Cerebellar nuclear complex (tissue), 1 donor: Measurements from ENCODE around the gene RASL12.
"Not testable (repeated sequence)": the region's sequence is repeated elsewhere in the genome, so short reads cannot be mapped to it uniquely, and the experiment has no call there.

Experiments used
- DNase-seq, 2 experiments: peaks; one replicate each; lab custom pipeline; 2025; lab: John Stamatoyannopoulos, UW

Gene RASL12

GRCh38 chr15:65075607-65076395, 8.0 kb upstream of the RASL12 start:
- not testable (repeated sequence) for DNase-seq

GRCh38 chr15:65074946-65075345, 7.2 kb upstream of the RASL12 start:
- DNase-seq = not testable (repeated sequence)

- no peak for DNase-seq
These were observed 4.8 kb upstream of the RASL12 start for GRCh38 chr15:65072617-65073016.

- DNase-seq = no peak
These were observed 4.2 kb upstream of the RASL12 start for GRCh38 chr15:65072027-65072426.

GRCh38 chr15:65071381-65071811, 3.6 kb upstream of the RASL12 start:
- DNase-seq = no peak

GRCh38 chr15:65069779-65070546, 2.2 kb upstream of the RASL12 start:
- DNase-seq = no peak

- no peak for DNase-seq
These were observed 1.4 kb upstream of the RASL12 start for GRCh38 chr15:65069179-65069578.

- DNase-seq = no peak
These were observed 605 bp upstream of the RASL12 start for GRCh38 chr15:65068403-65068788.

GRCh38 chr15:65067317-65067644, 510 bp downstream of the RASL12 start:
- no peak for DNase-seq

GRCh38 chr15:65066635-65067316, 1.0 kb downstream of the RASL12 start:
- DNase-seq = no peak

- no peak for DNase-seq
These were observed 1.7 kb downstream of the RASL12 start for GRCh38 chr15:65066001-65066634.

GRCh38 chr15:65062726-65063125, 5.1 kb downstream of the RASL12 start:
- DNase-seq = no peak

- DNase-seq = no peak
These were observed 5.7 kb downstream of the RASL12 start for GRCh38 chr15:65062061-65062460.

- no peak for DNase-seq
These were observed 7.0 kb downstream of the RASL12 start for GRCh38 chr15:65060641-65061397.

GRCh38 chr15:65059931-65060596, 7.7 kb downstream of the RASL12 start:
- no peak for DNase-seq

GRCh38 chr15:65059369-65059750, 8.4 kb downstream of the RASL12 start:
- DNase-seq = no peak

GRCh38 chr15:65058394-65059368, 9.1 kb downstream of the RASL12 start:
- DNase-seq = no peak

- DNase-seq = no peak
These were observed 10.2 kb downstream of the RASL12 start for GRCh38 chr15:65057549-65057940.

- no peak for DNase-seq
These were observed 10.8 kb downstream of the RASL12 start for GRCh38 chr15:65056868-65057548.
